Measurements from ENCODE around the gene SMAD3. TPM values are rescaled to one million over a fixed set of nuclear protein-coding genes. Genes with fewer than 3 reads are reported as not detected.

The SMAD3 gene
- total and polyA plus RNA-seq, 2 donors (not counting 1 experiment from before 2014, with no cell fraction given): 55.9 to 163 TPM

GRCh38 chr15:67036775-67037555, 28.4 kb upstream of the SMAD3 start:
- Mint-ChIP-seq H3K27me3 (peaks cover 3% of the 10 kb centered on the region), H3K4me3 (no peak overlapping the region), H3K27ac (no peak overlapping the region), H3K4me1 (peaks cover 34% of the 10 kb centered on the region), H3K9me3 (ENCODE audit: insufficient read depth) (no peaks in the 10 kb centered on the region)
- Histone ChIP-seq H2AFZ (ENCODE audit: insufficient read depth, low read depth, low read length, poor library complexity, severe bottlenecking) (no peak overlapping the region), H3K27ac (ENCODE audit: low read length in 2 of 2) (no peak overlapping the region), H3K27me3 (replicated peaks in 1 of 4; ENCODE audit: control extremely low read depth in 1 of 4, control insufficient read depth in 3 of 4, insufficient read depth in 4 of 4, low read length in 3 of 4) (peaks cover 0 to 25% (median 6%) of the 10 kb centered on the region in 4 experiments), H3K4me3 (ENCODE audit: control extremely low read depth in 1 of 5, extremely low read depth in 1 of 5, insufficient read depth in 1 of 5, low read depth in 2 of 5, low read length in 4 of 5) (no peak overlapping the region), H3K9ac (ENCODE audit: low read length) (no peak overlapping the region), H3K36me3 (replicated peaks in 1 of 2; ENCODE audit: control extremely low read depth in 1 of 2, control insufficient read depth in 1 of 2, extremely low read depth in 1 of 2, insufficient read depth in 2 of 2, low read length in 1 of 2) (no peaks in the 10 kb centered on the region), H3K4me1 (ENCODE audit: control insufficient read depth in 2 of 2, insufficient read depth in 2 of 2, low read length in 2 of 2) (peaks cover 28 to 39% of the 10 kb centered on the region in 2 donors), H3K9me3 (ENCODE audit: control extremely low read depth in 1 of 3, control insufficient read depth in 2 of 3, insufficient read depth in 1 of 3, low read length in 2 of 3) (peaks cover 0 to 6% (median 0%) of the 10 kb centered on the region in 3 donors), H3K4me2 (replicated peaks; ENCODE audit: low read depth, low read length, poor library complexity, severe bottlenecking) (no peak overlapping the region), H4K20me1 (ENCODE audit: control insufficient read depth, insufficient read depth, low read length, poor library complexity, severe bottlenecking) (no peaks in the 10 kb centered on the region), H3K79me2 (ENCODE audit: control insufficient read depth, insufficient read depth, low read length) (no peaks in the 10 kb centered on the region)
- intact Hi-C loops (cut with micrococcal nuclease): no loop called here
- TF ChIP-seq CTCF (IDR thresholded peaks at IDR 0.05) (no peak), EZH2 (IDR thresholded peaks at IDR 0.05; ENCODE audit: borderline replicate concordance, insufficient read depth, low read depth, low read length, poor library complexity, severe bottlenecking) (no peak)
- DNase-seq (no peak), ATAC-seq (ENCODE audit: low read depth) (no peak)
- POLR2A ChIA-PET: interaction anchor here (0.7 kb wide), 1 partner anchor 69 kb away, joined by 4 read pairs; no protein-coding TSS in a partner anchor
- WGBS (ENCODE audit: insufficient coverage): 100% methylated on average over 4 of the region's 8 CpGs
- CTCF ChIA-PET: interaction anchor here (0.7 kb wide), 1 partner anchor 214 kb away, joined by 3 read pairs; no protein-coding TSS in a partner anchor

- no peak overlapping the region for H2AFZ ChIP-seq (ENCODE audit: insufficient read depth, low read depth, low read length, poor library complexity, severe bottlenecking)
- no peak overlapping the region for H3K4me3 ChIP-seq (ENCODE audit: control extremely low read depth in 1 of 5, extremely low read depth in 1 of 5, insufficient read depth in 1 of 5, low read depth in 2 of 5, low read length in 4 of 5)
- Mint-ChIP-seq H3K4me1 (peaks cover 41% of the 10 kb centered on the region), H3K9me3 (ENCODE audit: insufficient read depth) (no peaks in the 10 kb centered on the region), H3K27ac (no peak overlapping the region), H3K4me3 (no peak overlapping the region), H3K27me3 (peaks cover 3% of the 10 kb centered on the region)
- peaks cover 0 to 3% (median 0%) of the 10 kb centered on the region in 3 donors for H3K9me3 ChIP-seq (ENCODE audit: control extremely low read depth in 1 of 3, control insufficient read depth in 2 of 3, insufficient read depth in 1 of 3, low read length in 2 of 3)
- H3K4me1 ChIP-seq (ENCODE audit: control insufficient read depth in 2 of 2, insufficient read depth in 2 of 2, low read length in 2 of 2): peaks cover 32 to 42% of the 10 kb centered on the region in 2 donors
- ChIA-PET CTCF (no interaction called here), POLR2A (no interaction called here)
- no peaks in the 10 kb centered on the region for H3K79me2 ChIP-seq (ENCODE audit: control insufficient read depth, insufficient read depth, low read length)
- H4K20me1 ChIP-seq (ENCODE audit: control insufficient read depth, insufficient read depth, low read length, poor library complexity, severe bottlenecking): no peaks in the 10 kb centered on the region
- no peaks in the 10 kb centered on the region for H3K36me3 ChIP-seq (replicated peaks in 1 of 2; ENCODE audit: control extremely low read depth in 1 of 2, control insufficient read depth in 1 of 2, extremely low read depth in 1 of 2, insufficient read depth in 2 of 2, low read length in 1 of 2)
- H3K27me3 ChIP-seq (replicated peaks in 1 of 4; ENCODE audit: control extremely low read depth in 1 of 4, control insufficient read depth in 3 of 4, insufficient read depth in 4 of 4, low read length in 3 of 4): peaks cover 0 to 19% (median 3%) of the 10 kb centered on the region in 4 experiments
- TF ChIP-seq EZH2 (IDR thresholded peaks at IDR 0.05; ENCODE audit: borderline replicate concordance, insufficient read depth, low read depth, low read length, poor library complexity, severe bottlenecking) (no peak), CTCF (IDR thresholded peaks at IDR 0.05) (no peak)
- ATAC-seq (ENCODE audit: low read depth) (no peak), DNase-seq (no peak)
- H3K9ac ChIP-seq (ENCODE audit: low read length): no peak overlapping the region
- H3K27ac ChIP-seq (ENCODE audit: low read length in 2 of 2): no peak overlapping the region
- no peak overlapping the region for H3K4me2 ChIP-seq (replicated peaks; ENCODE audit: low read depth, low read length, poor library complexity, severe bottlenecking)
- intact Hi-C loops (cut with micrococcal nuclease): no loop called here
Observed at GRCh38 chr15:67037694-67038093, 27.7 kb upstream of the SMAD3 start.
